Measurements from ENCODE around the gene RPA1. TPM values are rescaled to one million over a fixed set of nuclear protein-coding genes. Genes with fewer than 3 reads are reported as not detected.

The RPA1 gene
- polyA plus RNA-seq, 3 donors = 18.5 to 27.4 (median 23.8) TPM

- no peak overlapping the region for H3K4me2 ChIP-seq (replicated peaks; ENCODE audit: extremely low read depth, low read length, poor library complexity, severe bottlenecking)
- intact Hi-C loops (cut with micrococcal nuclease) = no loop called here
- Mint-ChIP-seq H3K9me3 (no peaks in the 10 kb centered on the region), H3K4me1 (no peaks in the 10 kb centered on the region), H3K36me3 (peaks cover 43 to 62% of the 10 kb centered on the region in 2 donors), H3K27me3 (ENCODE audit: low read depth in 3 of 3) (peaks cover 0 to 2% (median 0%) of the 10 kb centered on the region in 3 donors), H3K4me3 (no peak overlapping the region), H3K27ac (no peak overlapping the region)
- no peak overlapping the region for H3K27ac ChIP-seq (ENCODE audit: low read depth in 1 of 2, low read length in 2 of 2)
- H2AFZ ChIP-seq (ENCODE audit: insufficient read depth, low read depth, low read length, poor library complexity, severe bottlenecking) = no peak overlapping the region
- H3K4me3 ChIP-seq (replicated peaks in 1 of 3; ENCODE audit: low read depth in 2 of 3, low read length in 3 of 3) = no peak overlapping the region
- TF ChIP-seq CTCF (IDR thresholded peaks at IDR 0.05) = no peak
- H3K79me2 ChIP-seq (ENCODE audit: insufficient read depth, low read length) = peaks cover under 1% of the 10 kb centered on the region
- no peaks in the 10 kb centered on the region for H4K20me1 ChIP-seq (ENCODE audit: insufficient read depth, low read length)
- H3K27me3 ChIP-seq (ENCODE audit: control insufficient read depth in 2 of 2, insufficient read depth in 2 of 2, low read length in 2 of 2) = no peaks in the 10 kb centered on the region
- no peaks in the 10 kb centered on the region for H3K4me1 ChIP-seq (ENCODE audit: control insufficient read depth in 1 of 2, insufficient read depth in 2 of 2, low read length in 2 of 2)
- no peak for DNase-seq
- no peaks in the 10 kb centered on the region for H3K9me3 ChIP-seq (replicated peaks in 1 of 2; ENCODE audit: control insufficient read depth in 1 of 2, insufficient read depth in 1 of 2, low read length in 2 of 2)
- H3K9ac ChIP-seq (ENCODE audit: insufficient read depth, low read length, poor library complexity, severe bottlenecking) = no peak overlapping the region
- no CpG with 5 or more reads among the region's 1 CpG for WGBS (ENCODE audit: insufficient coverage)
- H3K36me3 ChIP-seq (replicated peaks in 1 of 2; ENCODE audit: control insufficient read depth in 1 of 2, insufficient read depth in 2 of 2, low read length in 2 of 2) = peaks cover 27 to 48% of the 10 kb centered on the region in 2 donors
Measured at GRCh38 chr17:1802429-1802828, 27.4 kb upstream of the RPA1 start.

- Histone ChIP-seq H4K20me1 (ENCODE audit: insufficient read depth, low read length) (no peaks in the 10 kb centered on the region), H3K27ac (ENCODE audit: low read depth in 1 of 2, low read length in 2 of 2) (no peak overlapping the region), H2AFZ (ENCODE audit: insufficient read depth, low read depth, low read length, poor library complexity, severe bottlenecking) (no peak overlapping the region), H3K4me3 (replicated peaks in 1 of 3; ENCODE audit: low read depth in 2 of 3, low read length in 3 of 3) (no peak overlapping the region), H3K9me3 (replicated peaks in 1 of 2; ENCODE audit: control insufficient read depth in 1 of 2, insufficient read depth in 1 of 2, low read length in 2 of 2) (no peaks in the 10 kb centered on the region), H3K36me3 (replicated peaks in 1 of 2; ENCODE audit: control insufficient read depth in 1 of 2, insufficient read depth in 2 of 2, low read length in 2 of 2) (peaks cover 27 to 48% of the 10 kb centered on the region in 2 donors), H3K27me3 (ENCODE audit: control insufficient read depth in 2 of 2, insufficient read depth in 2 of 2, low read length in 2 of 2) (no peaks in the 10 kb centered on the region), H3K79me2 (ENCODE audit: insufficient read depth, low read length) (no peaks in the 10 kb centered on the region), H3K4me2 (replicated peaks; ENCODE audit: extremely low read depth, low read length, poor library complexity, severe bottlenecking) (no peak overlapping the region), H3K4me1 (ENCODE audit: control insufficient read depth in 1 of 2, insufficient read depth in 2 of 2, low read length in 2 of 2) (no peaks in the 10 kb centered on the region), H3K9ac (ENCODE audit: insufficient read depth, low read length, poor library complexity, severe bottlenecking) (no peak overlapping the region)
- Mint-ChIP-seq H3K27me3 (ENCODE audit: low read depth in 3 of 3) (peaks cover 0 to 2% (median 0%) of the 10 kb centered on the region in 3 donors), H3K36me3 (peaks cover 47 to 67% of the 10 kb centered on the region in 2 donors), H3K27ac (peak overlapping the region in 1 of 7 donors; percentile 62), H3K9me3 (no peaks in the 10 kb centered on the region), H3K4me3 (no peak overlapping the region), H3K4me1 (no peaks in the 10 kb centered on the region)
- intact Hi-C loops (cut with micrococcal nuclease) = no loop called here
- 100% methylated on average over 3 of the region's 6 CpGs for WGBS (ENCODE audit: insufficient coverage)
- no peak for DNase-seq
- no peak for TF ChIP-seq CTCF (IDR thresholded peaks at IDR 0.05)
Measured at GRCh38 chr17:1803280-1803679, 26.5 kb upstream of the RPA1 start.

Data from CD14-positive monocyte (primary cell).